Measurements from ENCODE around the gene ZNF417. TPM values are rescaled to one million over a fixed set of nuclear protein-coding genes. Genes with fewer than 3 reads are reported as not detected.
"Not testable (repeated sequence)": the region's sequence is repeated elsewhere in the genome, so short reads cannot be mapped to it uniquely, and the experiment has no call there.

The ZNF417 gene
- total and polyA plus RNA-seq, 9 of the 15 experiments (the other 6 are each of a cell fraction or from before 2014, with no cell fraction given) = 0.35 to 7.2 (median 3.2) TPM

DNA sequence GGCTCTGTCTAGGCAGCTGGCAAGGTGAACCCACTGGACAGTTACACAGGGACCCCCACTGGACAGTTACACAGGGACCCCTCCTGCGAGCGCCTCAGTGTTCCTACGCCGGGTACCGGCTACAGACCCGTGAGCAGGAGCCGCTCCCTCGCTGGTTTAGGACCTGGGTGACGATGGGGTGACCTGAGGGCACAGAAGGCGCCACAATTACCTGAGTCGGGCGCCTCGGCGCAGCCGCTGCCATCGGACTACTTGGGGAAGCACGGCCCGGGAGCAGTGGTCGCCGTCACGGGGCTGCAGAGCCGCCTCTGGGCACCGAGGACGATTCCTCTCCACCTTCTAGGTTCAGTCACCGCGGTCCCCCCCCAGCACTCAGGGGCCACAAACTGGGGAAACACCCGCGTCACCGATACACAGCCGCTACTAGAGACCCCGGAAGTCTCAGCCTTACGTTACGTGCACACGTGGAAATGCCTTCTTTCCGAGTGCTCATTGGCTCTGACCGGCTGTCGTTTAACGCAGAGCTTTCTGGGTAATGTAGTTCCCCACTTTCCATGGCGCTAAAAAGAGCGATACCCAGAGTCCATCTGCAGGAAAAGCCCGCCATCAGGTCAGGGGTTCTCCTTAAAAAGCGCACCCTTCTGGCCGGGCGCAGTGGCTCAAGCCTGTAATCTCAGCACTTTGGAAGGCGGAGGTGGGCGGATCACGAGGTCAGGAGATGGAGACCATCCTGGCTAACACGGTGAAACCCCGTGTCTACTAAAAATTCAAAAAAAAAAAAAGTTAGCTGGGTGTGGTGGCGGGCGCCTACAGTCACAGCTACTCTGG lies at the start of gene ZNF417 (continued):
- TF ChIP-seq, protein P1, sequence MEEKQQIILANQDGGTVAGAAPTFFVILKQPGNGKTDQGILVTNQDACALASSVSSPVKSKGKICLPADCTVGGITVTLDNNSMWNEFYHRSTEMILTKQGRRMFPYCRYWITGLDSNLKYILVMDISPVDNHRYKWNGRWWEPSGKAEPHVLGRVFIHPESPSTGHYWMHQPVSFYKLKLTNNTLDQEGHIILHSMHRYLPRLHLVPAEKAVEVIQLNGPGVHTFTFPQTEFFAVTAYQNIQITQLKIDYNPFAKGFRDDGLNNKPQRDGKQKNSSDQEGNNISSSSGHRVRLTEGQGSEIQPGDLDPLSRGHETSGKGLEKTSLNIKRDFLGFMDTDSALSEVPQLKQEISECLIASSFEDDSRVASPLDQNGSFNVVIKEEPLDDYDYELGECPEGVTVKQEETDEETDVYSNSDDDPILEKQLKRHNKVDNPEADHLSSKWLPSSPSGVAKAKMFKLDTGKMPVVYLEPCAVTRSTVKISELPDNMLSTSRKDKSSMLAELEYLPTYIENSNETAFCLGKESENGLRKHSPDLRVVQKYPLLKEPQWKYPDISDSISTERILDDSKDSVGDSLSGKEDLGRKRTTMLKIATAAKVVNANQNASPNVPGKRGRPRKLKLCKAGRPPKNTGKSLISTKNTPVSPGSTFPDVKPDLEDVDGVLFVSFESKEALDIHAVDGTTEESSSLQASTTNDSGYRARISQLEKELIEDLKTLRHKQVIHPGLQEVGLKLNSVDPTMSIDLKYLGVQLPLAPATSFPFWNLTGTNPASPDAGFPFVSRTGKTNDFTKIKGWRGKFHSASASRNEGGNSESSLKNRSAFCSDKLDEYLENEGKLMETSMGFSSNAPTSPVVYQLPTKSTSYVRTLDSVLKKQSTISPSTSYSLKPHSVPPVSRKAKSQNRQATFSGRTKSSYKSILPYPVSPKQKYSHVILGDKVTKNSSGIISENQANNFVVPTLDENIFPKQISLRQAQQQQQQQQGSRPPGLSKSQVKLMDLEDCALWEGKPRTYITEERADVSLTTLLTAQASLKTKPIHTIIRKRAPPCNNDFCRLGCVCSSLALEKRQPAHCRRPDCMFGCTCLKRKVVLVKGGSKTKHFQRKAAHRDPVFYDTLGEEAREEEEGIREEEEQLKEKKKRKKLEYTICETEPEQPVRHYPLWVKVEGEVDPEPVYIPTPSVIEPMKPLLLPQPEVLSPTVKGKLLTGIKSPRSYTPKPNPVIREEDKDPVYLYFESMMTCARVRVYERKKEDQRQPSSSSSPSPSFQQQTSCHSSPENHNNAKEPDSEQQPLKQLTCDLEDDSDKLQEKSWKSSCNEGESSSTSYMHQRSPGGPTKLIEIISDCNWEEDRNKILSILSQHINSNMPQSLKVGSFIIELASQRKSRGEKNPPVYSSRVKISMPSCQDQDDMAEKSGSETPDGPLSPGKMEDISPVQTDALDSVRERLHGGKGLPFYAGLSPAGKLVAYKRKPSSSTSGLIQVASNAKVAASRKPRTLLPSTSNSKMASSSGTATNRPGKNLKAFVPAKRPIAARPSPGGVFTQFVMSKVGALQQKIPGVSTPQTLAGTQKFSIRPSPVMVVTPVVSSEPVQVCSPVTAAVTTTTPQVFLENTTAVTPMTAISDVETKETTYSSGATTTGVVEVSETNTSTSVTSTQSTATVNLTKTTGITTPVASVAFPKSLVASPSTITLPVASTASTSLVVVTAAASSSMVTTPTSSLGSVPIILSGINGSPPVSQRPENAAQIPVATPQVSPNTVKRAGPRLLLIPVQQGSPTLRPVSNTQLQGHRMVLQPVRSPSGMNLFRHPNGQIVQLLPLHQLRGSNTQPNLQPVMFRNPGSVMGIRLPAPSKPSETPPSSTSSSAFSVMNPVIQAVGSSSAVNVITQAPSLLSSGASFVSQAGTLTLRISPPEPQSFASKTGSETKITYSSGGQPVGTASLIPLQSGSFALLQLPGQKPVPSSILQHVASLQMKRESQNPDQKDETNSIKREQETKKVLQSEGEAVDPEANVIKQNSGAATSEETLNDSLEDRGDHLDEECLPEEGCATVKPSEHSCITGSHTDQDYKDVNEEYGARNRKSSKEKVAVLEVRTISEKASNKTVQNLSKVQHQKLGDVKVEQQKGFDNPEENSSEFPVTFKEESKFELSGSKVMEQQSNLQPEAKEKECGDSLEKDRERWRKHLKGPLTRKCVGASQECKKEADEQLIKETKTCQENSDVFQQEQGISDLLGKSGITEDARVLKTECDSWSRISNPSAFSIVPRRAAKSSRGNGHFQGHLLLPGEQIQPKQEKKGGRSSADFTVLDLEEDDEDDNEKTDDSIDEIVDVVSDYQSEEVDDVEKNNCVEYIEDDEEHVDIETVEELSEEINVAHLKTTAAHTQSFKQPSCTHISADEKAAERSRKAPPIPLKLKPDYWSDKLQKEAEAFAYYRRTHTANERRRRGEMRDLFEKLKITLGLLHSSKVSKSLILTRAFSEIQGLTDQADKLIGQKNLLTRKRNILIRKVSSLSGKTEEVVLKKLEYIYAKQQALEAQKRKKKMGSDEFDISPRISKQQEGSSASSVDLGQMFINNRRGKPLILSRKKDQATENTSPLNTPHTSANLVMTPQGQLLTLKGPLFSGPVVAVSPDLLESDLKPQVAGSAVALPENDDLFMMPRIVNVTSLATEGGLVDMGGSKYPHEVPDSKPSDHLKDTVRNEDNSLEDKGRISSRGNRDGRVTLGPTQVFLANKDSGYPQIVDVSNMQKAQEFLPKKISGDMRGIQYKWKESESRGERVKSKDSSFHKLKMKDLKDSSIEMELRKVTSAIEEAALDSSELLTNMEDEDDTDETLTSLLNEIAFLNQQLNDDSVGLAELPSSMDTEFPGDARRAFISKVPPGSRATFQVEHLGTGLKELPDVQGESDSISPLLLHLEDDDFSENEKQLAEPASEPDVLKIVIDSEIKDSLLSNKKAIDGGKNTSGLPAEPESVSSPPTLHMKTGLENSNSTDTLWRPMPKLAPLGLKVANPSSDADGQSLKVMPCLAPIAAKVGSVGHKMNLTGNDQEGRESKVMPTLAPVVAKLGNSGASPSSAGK (IDR thresholded peaks at IDR 0.05) = peak; percentile 92
- TF ChIP-seq, protein P2, sequence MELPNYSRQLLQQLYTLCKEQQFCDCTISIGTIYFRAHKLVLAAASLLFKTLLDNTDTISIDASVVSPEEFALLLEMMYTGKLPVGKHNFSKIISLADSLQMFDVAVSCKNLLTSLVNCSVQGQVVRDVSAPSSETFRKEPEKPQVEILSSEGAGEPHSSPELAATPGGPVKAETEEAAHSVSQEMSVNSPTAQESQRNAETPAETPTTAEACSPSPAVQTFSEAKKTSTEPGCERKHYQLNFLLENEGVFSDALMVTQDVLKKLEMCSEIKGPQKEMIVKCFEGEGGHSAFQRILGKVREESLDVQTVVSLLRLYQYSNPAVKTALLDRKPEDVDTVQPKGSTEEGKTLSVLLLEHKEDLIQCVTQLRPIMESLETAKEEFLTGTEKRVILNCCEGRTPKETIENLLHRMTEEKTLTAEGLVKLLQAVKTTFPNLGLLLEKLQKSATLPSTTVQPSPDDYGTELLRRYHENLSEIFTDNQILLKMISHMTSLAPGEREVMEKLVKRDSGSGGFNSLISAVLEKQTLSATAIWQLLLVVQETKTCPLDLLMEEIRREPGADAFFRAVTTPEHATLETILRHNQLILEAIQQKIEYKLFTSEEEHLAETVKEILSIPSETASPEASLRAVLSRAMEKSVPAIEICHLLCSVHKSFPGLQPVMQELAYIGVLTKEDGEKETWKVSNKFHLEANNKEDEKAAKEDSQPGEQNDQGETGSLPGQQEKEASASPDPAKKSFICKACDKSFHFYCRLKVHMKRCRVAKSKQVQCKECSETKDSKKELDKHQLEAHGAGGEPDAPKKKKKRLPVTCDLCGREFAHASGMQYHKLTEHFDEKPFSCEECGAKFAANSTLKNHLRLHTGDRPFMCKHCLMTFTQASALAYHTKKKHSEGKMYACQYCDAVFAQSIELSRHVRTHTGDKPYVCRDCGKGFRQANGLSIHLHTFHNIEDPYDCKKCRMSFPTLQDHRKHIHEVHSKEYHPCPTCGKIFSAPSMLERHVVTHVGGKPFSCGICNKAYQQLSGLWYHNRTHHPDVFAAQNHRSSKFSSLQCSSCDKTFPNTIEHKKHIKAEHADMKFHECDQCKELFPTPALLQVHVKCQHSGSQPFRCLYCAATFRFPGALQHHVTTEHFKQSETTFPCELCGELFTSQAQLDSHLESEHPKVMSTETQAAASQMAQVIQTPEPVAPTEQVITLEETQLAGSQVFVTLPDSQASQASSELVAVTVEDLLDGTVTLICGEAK (IDR thresholded peaks at IDR 0.05) = peak; percentile 91
- TF ChIP-seq, protein P2 (CRISPR knock-in tag; IDR thresholded peaks at IDR 0.05) = not testable (repeated sequence)

Data from K562 (cell line).